K562 (cell line): ENCODE data around the gene BOLA3. TPM values are rescaled to one million over a fixed set of nuclear protein-coding genes. Genes with fewer than 3 reads are reported as not detected.

Experiments
- AFF1 ChIP-seq, 2 experiments: fragments of 450-650 bp; IDR thresholded peaks; 2 replicates each; pipeline ENCODE4 v1.6.1; 2018; ENCODE audit warnings: mild to moderate bottlenecking in 2 of 2, low read depth in 1 of 2; ENCODE audit not compliant: partially characterized antibody in 2 of 2
- FOXP4 ChIP-seq: sonication (generic); formaldehyde crosslinking; IDR thresholded peaks from 2 replicates; pipeline ENCODE4 v1.8.0; 2022; ENCODE audit warnings: mild to moderate bottlenecking, missing genetic modification reagents, borderline replicate concordance
- HBP1 ChIP-seq: fragments of 450-650 bp; formaldehyde crosslinking; IDR thresholded peaks from 2 replicates; pipeline ENCODE4 v1.4.0; 2022; ENCODE audit warnings: missing genetic modification characterization
- PHB ChIP-seq: fragments of 250-450 bp; sonication (Bioruptor Pico); IDR thresholded peaks from 2 replicates; pipeline ENCODE4 v1.5.0; 2021
- POU5F1 ChIP-seq: fragments of 150-350 bp; IDR thresholded peaks from 2 replicates; pipeline ENCODE4 v1.6.1; 2014; ENCODE audit warnings: borderline replicate concordance, low read length, low read depth, mild to moderate bottlenecking; ENCODE audit not compliant: partially characterized antibody
- SMAD2 ChIP-seq: fragments of 150-350 bp; IDR thresholded peaks from 2 replicates; pipeline ENCODE4 v1.6.1; 2014; ENCODE audit warnings: low read depth, mild to moderate bottlenecking, low read length
- SMARCB1 ChIP-seq: IDR thresholded peaks from 2 replicates; pipeline ENCODE4 v1.6.1; 2011; ENCODE audit warnings: improper control_type of control experiment, low read depth; ENCODE audit not compliant: insufficient read length
- ZNF77 ChIP-seq: fragments of 250-450 bp; sonication (Bioruptor Pico); IDR thresholded peaks from 2 replicates; pipeline ENCODE4 v1.5.0; 2020
- polyA plus RNA-seq, 8 experiments: library from polyadenylated mRNA; depleted of rRNA in 4 of 8; stranded (reverse) in 5 of 8; unstranded in 3 of 8; fragments of >200 nt; fragmentation: Nextera tagmentation in 2 of 8; fragmentation: Illumina TruSeq in 1 of 8; extraction: Ambion mirVana in 2 of 8; extraction: Trizol in 1 of 8; gene quantifications; 2 replicates each; pipeline versions ENCODE4 v1.2.1 to v1.2.3, GENCODE V29; 2011 to 2014; ENCODE audit warnings: inconsistent platforms in 1 of 8, missing spikeins in 1 of 8
- total RNA-seq, 7 experiments: library from RNA; depleted of rRNA in 6 of 7; stranded (reverse); fragments of >200 nt in 6 of 7; fragmentation: Illumina TruSeq in 2 of 7; extraction: Trizol in 2 of 7; gene quantifications; 2 replicates each; pipeline versions ENCODE4 v1.2.1 to v1.2.3, GENCODE V29; 2011 to 2021; ENCODE audit warnings: low replicate concordance in 1 of 7
- TF ChIP-seq, protein P1 (sequence below), 2 experiments: fragments of 450-650 bp; formaldehyde crosslinking in 1 of 2; IDR thresholded peaks; 2 replicates each; pipeline versions ENCODE4 v1.4.0 to v1.6.1; 2014 to 2020; ENCODE audit warnings: mild to moderate bottlenecking in 2 of 2, borderline replicate concordance in 1 of 2, low read depth in 1 of 2

BOLA3 gene
- total and polyA plus RNA-seq, 9 of the 15 experiments (the other 6 are each of a cell fraction or from before 2014, with no cell fraction given): 149 to 619 (median 255) TPM

DNA sequence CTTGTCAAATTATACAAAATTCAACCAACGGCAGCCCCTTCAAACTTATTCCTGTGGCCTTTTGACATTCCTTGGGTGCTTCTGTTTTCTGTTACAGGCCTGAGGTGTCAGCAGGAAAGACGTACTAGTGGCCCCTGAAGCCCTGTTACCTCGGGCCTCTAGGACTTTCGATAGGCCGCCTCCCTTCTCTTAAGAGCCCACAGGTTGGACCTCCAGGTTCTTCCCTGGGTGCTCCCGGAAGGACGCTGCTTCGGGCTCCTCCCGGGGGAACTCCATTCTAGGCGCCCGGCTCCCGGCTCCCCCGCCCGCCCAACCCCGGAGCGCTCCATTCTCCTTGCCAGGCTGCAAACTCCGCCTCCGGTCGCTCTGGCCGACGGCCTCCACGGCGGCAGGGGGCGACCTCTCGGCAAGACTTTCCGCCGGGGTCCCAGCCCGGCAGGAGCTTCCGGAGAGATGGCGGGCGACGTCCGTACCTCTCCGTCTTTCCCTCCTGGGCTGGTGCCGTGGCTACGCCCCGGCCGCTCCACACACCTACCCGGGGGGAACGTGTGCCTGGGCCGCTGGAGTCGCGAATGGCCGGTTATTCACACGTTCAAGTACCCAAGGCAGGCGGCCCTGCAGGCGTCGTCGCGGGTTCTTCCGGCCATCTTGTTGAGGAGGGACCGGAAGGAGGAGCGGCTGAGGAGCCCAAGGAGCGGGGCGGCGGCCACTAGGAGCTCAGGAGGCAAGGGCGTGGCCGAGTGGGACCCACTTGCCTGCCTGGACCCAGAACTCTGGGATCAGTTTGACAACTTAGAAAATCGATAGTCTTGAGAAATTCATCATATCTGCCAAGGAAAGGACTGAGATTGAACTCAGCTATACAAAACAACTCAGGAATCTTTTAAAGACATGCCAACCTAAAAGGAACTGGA, 27.5 kb downstream of the BOLA3 start (continued):
- TF ChIP-seq PHB (CRISPR knock-in tag) (no peak), POU5F1 (no peak), FOXP4 (CRISPR knock-in tag) (peak; percentile 37; the same call in 1 of the 2 replicates), AFF1 (IDR thresholded peaks at IDR 0.05; ENCODE audit: low read depth in 1 of 2, partially characterized antibody in 2 of 2) (peak in 1 of 2 experiments; percentile 82), SMARCB1 (no peak), ZNF77 (no peak), HBP1 (CRISPR knock-in tag) (peak; percentile 83; the same call in 1 of the 2 replicates), SMAD2 (no peak)
- TF ChIP-seq, protein P1, sequence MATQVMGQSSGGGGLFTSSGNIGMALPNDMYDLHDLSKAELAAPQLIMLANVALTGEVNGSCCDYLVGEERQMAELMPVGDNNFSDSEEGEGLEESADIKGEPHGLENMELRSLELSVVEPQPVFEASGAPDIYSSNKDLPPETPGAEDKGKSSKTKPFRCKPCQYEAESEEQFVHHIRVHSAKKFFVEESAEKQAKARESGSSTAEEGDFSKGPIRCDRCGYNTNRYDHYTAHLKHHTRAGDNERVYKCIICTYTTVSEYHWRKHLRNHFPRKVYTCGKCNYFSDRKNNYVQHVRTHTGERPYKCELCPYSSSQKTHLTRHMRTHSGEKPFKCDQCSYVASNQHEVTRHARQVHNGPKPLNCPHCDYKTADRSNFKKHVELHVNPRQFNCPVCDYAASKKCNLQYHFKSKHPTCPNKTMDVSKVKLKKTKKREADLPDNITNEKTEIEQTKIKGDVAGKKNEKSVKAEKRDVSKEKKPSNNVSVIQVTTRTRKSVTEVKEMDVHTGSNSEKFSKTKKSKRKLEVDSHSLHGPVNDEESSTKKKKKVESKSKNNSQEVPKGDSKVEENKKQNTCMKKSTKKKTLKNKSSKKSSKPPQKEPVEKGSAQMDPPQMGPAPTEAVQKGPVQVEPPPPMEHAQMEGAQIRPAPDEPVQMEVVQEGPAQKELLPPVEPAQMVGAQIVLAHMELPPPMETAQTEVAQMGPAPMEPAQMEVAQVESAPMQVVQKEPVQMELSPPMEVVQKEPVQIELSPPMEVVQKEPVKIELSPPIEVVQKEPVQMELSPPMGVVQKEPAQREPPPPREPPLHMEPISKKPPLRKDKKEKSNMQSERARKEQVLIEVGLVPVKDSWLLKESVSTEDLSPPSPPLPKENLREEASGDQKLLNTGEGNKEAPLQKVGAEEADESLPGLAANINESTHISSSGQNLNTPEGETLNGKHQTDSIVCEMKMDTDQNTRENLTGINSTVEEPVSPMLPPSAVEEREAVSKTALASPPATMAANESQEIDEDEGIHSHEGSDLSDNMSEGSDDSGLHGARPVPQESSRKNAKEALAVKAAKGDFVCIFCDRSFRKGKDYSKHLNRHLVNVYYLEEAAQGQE (IDR thresholded peaks at IDR 0.05; ENCODE audit: borderline replicate concordance): no peak
- TF ChIP-seq, protein P1 (CRISPR knock-in tag; IDR thresholded peaks at IDR 0.05; ENCODE audit: low read depth): peak; percentile 80
